Neuron (in vitro differentiated cells): Measurements from ENCODE around the gene FBXL14.

Experiments used
- H2AFZ ChIP-seq: one replicate; pipeline ENCODE4 v1.6.1; 2013; ENCODE audit warnings: low read depth, mild to moderate bottlenecking, inconsistent platforms, low read length, moderate library complexity
- H3K27me3 ChIP-seq: one replicate; pipeline ENCODE4 v1.6.1; 2013; ENCODE audit warnings: low read length; ENCODE audit not compliant: insufficient read depth
- H3K36me3 ChIP-seq: one replicate; pipeline ENCODE4 v1.6.1; 2013; ENCODE audit warnings: low read length; ENCODE audit not compliant: insufficient read depth
- H3K4me1 ChIP-seq: one replicate; pipeline ENCODE4 v1.6.1; 2013; ENCODE audit warnings: low read length; ENCODE audit not compliant: insufficient read depth
- H3K4me3 ChIP-seq: 2 replicates; pipeline ENCODE4 v1.5.1; 2013; ENCODE audit warnings: mild to moderate bottlenecking, low read length, moderate library complexity
- H3K9me3 ChIP-seq: one replicate; pipeline ENCODE4 v1.6.1; 2013; ENCODE audit warnings: low read length

FBXL14 gene

DNA sequence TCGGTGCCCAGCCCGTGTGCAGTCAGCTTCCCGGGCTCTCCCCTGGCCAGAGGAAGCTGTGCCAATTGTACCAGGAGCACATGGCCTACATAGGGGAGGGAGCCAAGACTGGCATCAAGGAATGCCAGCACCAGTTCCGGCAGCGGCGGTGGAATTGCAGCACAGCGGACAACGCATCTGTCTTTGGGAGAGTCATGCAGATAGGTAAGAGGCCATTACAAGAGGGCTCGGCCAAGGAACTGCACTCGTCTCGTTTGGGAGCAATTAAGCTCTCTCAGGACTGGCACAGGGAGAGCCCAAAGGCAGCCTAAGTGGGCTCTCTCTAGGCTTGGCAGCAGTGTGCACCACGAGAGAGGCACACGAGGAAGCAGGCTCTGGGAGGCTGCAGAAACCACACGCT is 38.3 kb upstream of the FBXL14 start:
- peaks cover 26% of the 10 kb centered on the region for H3K4me1 ChIP-seq
- H2AFZ ChIP-seq: no peak overlapping the region
- H3K9me3 ChIP-seq: no peaks in the 10 kb centered on the region
- H3K36me3 ChIP-seq: no peaks in the 10 kb centered on the region
- peaks cover 29% of the 10 kb centered on the region for H3K27me3 ChIP-seq
- H3K4me3 ChIP-seq: no peak overlapping the region

GRCh38 chr12:1630827-1631591 is 36.6 kb upstream of the FBXL14 start:
- H3K36me3 ChIP-seq: no peaks in the 10 kb centered on the region
- H3K27me3 ChIP-seq: peaks cover 29% of the 10 kb centered on the region
- no peaks in the 10 kb centered on the region for H3K9me3 ChIP-seq
- peak overlapping the region; percentile 38 for H3K4me3 ChIP-seq
- H2AFZ ChIP-seq: no peak overlapping the region
- peaks cover 26% of the 10 kb centered on the region for H3K4me1 ChIP-seq

DNA sequence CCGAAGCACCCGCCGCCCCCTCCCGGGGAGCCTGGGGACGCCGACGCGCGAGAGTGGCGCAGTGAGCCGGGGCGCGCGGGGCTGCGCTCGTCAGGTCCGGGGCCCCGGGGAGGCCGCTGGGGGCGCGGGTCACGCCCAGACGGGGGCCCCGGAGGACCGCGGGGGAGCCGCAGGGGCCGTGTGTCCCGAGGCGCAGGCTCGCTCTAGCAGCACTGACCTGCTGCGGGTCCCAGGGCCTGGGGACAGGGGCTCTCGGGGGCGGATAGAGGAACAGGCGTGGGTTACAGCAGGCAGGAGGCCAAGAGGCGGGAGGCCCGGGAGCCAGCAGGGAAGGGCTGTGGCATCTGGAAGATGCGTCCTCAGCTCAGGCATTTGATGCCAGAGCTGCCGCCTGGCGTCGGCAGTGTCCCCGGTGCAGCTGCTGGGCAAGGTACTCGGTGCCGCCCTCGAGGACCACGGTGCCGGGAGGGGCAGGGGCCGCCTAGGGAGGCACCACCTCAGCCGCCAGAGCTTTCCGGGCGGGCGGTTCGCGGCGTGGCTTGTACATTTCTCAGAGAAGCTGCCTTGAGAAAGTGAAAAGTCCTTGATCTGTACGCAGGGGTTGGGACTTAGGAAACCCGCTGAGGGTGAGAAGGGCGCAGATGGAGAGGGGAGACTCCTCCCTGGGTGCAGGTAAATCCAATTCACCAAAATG is 35.9 kb upstream of the FBXL14 start:
- peaks cover 29% of the 10 kb centered on the region for H3K27me3 ChIP-seq
- peak overlapping the region; percentile 38 for H3K4me3 ChIP-seq
- no peaks in the 10 kb centered on the region for H3K9me3 ChIP-seq
- peaks cover 26% of the 10 kb centered on the region for H3K4me1 ChIP-seq
- H2AFZ ChIP-seq: peak overlapping the region; percentile 66
- H3K36me3 ChIP-seq: no peaks in the 10 kb centered on the region

GRCh38 chr12:1629338-1630132 is 35.2 kb upstream of the FBXL14 start:
- H3K4me1 ChIP-seq: peaks cover 26% of the 10 kb centered on the region
- H3K9me3 ChIP-seq: no peaks in the 10 kb centered on the region
- H2AFZ ChIP-seq: peak overlapping the region; percentile 66
- H3K36me3 ChIP-seq: no peaks in the 10 kb centered on the region
- peaks cover 29% of the 10 kb centered on the region for H3K27me3 ChIP-seq
- H3K4me3 ChIP-seq: peak overlapping the region; percentile 38

GRCh38 chr12:1628666-1629337 is 34.4 kb upstream of the FBXL14 start, which contains the start of gene WNT5B:
Gene WNT5B, plus strand, starts transcription at chr12:1629231. Its CDS starts 2,124 bp downstream, at chr12:1631355.
- peaks cover 26% of the 10 kb centered on the region for H3K4me1 ChIP-seq
- no peaks in the 10 kb centered on the region for H3K9me3 ChIP-seq
- peak within 1 kb of the TSS; percentile 38 for H3K4me3 ChIP-seq
- H3K36me3 ChIP-seq: no peaks in the 10 kb centered on the region
- H2AFZ ChIP-seq: peak within 1 kb of the TSS; percentile 66
- H3K27me3 ChIP-seq: peaks cover 29% of the 10 kb centered on the region

DNA sequence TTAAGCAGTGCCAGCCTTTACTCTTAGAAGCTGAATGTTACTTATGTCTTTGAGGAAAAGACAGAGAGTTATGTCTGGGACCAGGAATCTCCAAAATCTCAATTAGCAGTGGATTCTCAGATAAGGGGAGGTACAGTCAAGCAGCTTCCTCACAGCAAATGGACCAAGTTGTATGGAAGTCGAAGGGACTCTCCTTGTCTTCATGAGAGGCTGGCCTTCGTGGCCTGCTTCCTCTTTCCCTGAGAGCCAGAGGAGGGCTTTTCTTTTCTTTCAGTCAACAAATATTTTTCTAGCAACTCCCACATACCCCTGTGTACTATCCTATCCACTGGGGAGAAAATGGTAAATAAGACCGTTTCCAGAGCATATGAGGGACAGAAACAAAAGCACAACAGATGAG is 28.0 kb upstream of the FBXL14 start:
- peaks cover 2% of the 10 kb centered on the region for H3K4me1 ChIP-seq
- no peak overlapping the region for H3K4me3 ChIP-seq
- no peaks in the 10 kb centered on the region for H3K27me3 ChIP-seq
- H3K36me3 ChIP-seq: no peaks in the 10 kb centered on the region
- H2AFZ ChIP-seq: no peak overlapping the region
- no peaks in the 10 kb centered on the region for H3K9me3 ChIP-seq

- Histone ChIP-seq H3K27me3 (no peaks in the 10 kb centered on the region), H3K4me1 (peaks cover 2% of the 10 kb centered on the region), H3K9me3 (no peaks in the 10 kb centered on the region), H3K4me3 (no peak overlapping the region), H2AFZ (no peak overlapping the region), H3K36me3 (no peaks in the 10 kb centered on the region)
Measured at GRCh38 chr12:1620092-1620491, 25.7 kb upstream of the FBXL14 start.

DNA sequence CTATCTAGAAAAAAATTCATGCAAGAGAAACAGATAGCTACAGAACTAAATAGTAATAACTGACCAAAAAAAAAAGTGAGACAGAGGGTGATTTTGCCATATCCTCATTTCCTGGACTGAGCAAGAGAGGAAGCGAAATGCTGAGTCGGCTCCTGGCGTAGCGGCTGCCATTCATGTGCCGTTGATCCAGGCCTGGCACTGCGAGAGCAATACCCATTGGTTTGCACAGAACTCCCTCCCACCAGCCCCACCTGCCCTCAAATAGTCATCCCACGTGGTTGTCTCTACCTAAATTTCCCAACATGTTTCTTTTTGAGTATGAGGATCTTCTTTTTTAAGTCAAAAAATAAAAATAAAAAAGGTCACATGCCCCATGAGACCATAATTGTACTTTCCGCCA is 25.2 kb upstream of the FBXL14 start:
- Histone ChIP-seq H3K4me1 (peaks cover 2% of the 10 kb centered on the region), H3K9me3 (no peaks in the 10 kb centered on the region), H2AFZ (no peak overlapping the region), H3K27me3 (peaks cover under 1% of the 10 kb centered on the region), H3K4me3 (no peak overlapping the region), H3K36me3 (no peaks in the 10 kb centered on the region)

GRCh38 chr12:1619159-1619558 is 24.8 kb upstream of the FBXL14 start:
- Histone ChIP-seq H3K9me3 (no peaks in the 10 kb centered on the region), H3K36me3 (no peaks in the 10 kb centered on the region), H2AFZ (no peak overlapping the region), H3K4me3 (no peak overlapping the region), H3K27me3 (peaks cover 2% of the 10 kb centered on the region), H3K4me1 (peaks cover 2% of the 10 kb centered on the region)

- Histone ChIP-seq H3K9me3 (no peaks in the 10 kb centered on the region), H3K4me1 (peaks cover 2% of the 10 kb centered on the region), H3K36me3 (no peaks in the 10 kb centered on the region), H2AFZ (no peak overlapping the region), H3K27me3 (peaks cover 2% of the 10 kb centered on the region), H3K4me3 (no peak overlapping the region)
Measured at GRCh38 chr12:1618489-1618888, 24.1 kb upstream of the FBXL14 start.

- Histone ChIP-seq H3K4me1 (peaks cover 15% of the 10 kb centered on the region), H3K36me3 (no peaks in the 10 kb centered on the region), H2AFZ (no peak overlapping the region), H3K9me3 (no peaks in the 10 kb centered on the region), H3K4me3 (no peak overlapping the region), H3K27me3 (peaks cover 2% of the 10 kb centered on the region)
Measured at GRCh38 chr12:1616233-1617066, 22.1 kb upstream of the FBXL14 start.

DNA sequence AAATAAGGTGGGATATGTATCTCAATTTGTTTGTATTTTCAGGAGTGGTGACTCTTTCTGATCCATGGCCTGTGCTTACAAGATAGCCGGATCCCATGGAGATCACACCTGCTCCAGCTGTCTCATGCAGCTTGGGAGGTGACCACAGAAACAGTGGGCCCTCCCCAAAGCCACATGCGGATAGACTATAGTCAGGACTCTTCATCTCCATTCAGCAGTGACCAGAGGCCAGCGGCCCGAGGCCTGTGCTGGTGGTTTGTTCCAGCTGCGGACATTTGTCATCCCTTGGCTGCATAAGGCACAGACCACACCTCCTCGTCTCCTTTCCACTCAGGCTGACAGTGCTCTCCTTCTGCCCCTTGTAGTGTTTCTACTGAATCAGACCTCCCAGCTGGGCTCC is 20.0 kb upstream of the FBXL14 start:
- H3K27me3 ChIP-seq: peaks cover 2% of the 10 kb centered on the region
- no peaks in the 10 kb centered on the region for H3K36me3 ChIP-seq
- H3K4me1 ChIP-seq: peaks cover 19% of the 10 kb centered on the region
- H3K9me3 ChIP-seq: no peaks in the 10 kb centered on the region
- H3K4me3 ChIP-seq: no peak overlapping the region
- no peak overlapping the region for H2AFZ ChIP-seq
